K562 (cell line): ENCODE measurements around the gene ABCC1. TPM values are rescaled to one million over a fixed set of nuclear protein-coding genes. Genes with fewer than 3 reads are reported as not detected.

Experiments
- ATAC-seq: fragments of 200-7000 bp; cut with Tn5 transposase; 3 replicates; pipeline ENCODE4 v1.9.1; 2020; ENCODE audit warnings: moderate library complexity
- BruUV-seq: library from RNA; stranded (reverse); fragments of 400-500 nt; replicated peaks from 2 replicates; lab custom pipeline; 2021; lab: Mats Ljungman, UMichigan
- CTCF ChIA-PET: fragments of 300-600 bp; formaldehyde crosslinking; extraction: SDS; loops from one replicate; lab custom pipeline; 2021; ENCODE audit warnings: low intra/inter-chr PET ratio; lab: Yijun Ruan, JAX
- POLR2A ChIA-PET: fragments of 300-600, 350-650 bp; sonication (Branson Sonifier 250); formaldehyde crosslinking; extraction: SDS; loops from one replicate; lab custom pipeline; 2021; ENCODE audit warnings: antibody characterized with exemption, inconsistent platforms; lab: Yijun Ruan, JAX
- DNase-seq, 4 experiments: peaks; one replicate each; pipeline versions ENCODE4 v3.0.0 to v3.0.0-alpha.2; 2011 to 2018; ENCODE audit warnings: low spot score in 3 of 4, mixed read lengths in 3 of 4; ENCODE audit errors: extremely low read depth in 1 of 4
- FAIRE-seq: peaks from 2 replicates; lab custom pipeline; 2011; peaks lifted over from hg19 to GRCh38; lab: Jason Lieb, UNC
- H2AFZ ChIP-seq: 2 replicates; pipeline ENCODE4 v1.6.0; 2011; ENCODE audit warnings: low read depth, low read length, control low read depth, inconsistent platforms
- H3K27ac ChIP-seq: fragments of 200-600 bp; 3 replicates; pipeline ENCODE4 v1.8.0; 2011; ENCODE audit warnings: low read depth, mild to moderate bottlenecking, control low read depth, inconsistent platforms, low read length, moderate library complexity, mixed read lengths; ENCODE audit errors: extremely low read depth
- H3K27me3 ChIP-seq, 2 experiments: fragments of 300-600 bp in 1 of 2; 2 replicates in 1 of 2; 3 replicates in 1 of 2; pipeline versions ENCODE4 v1.6.0 to v1.8.0; 2011; ENCODE audit warnings: inconsistent platforms in 2 of 2, low read length in 2 of 2, mild to moderate bottlenecking in 1 of 2, mixed read lengths in 1 of 2, moderate library complexity in 1 of 2; ENCODE audit not compliant: control insufficient read depth in 2 of 2, insufficient read depth in 2 of 2
- H3K36me3 ChIP-seq: fragments of 300-600 bp; 3 replicates; pipeline ENCODE4 v1.8.0; 2011; ENCODE audit warnings: mild to moderate bottlenecking, low read length, inconsistent platforms; ENCODE audit not compliant: control insufficient read depth, insufficient read depth
- H3K4me1 ChIP-seq, 2 experiments: fragments of 200-600 bp in 1 of 2; replicated peaks in 1 of 2; 2 replicates in 1 of 2; 3 replicates in 1 of 2; pipeline versions ENCODE4 v1.5.1 to v1.8.0; 2011; ENCODE audit warnings: inconsistent platforms in 2 of 2, low read length in 2 of 2, mild to moderate bottlenecking in 1 of 2, mixed read lengths in 1 of 2, moderate library complexity in 1 of 2; ENCODE audit not compliant: control insufficient read depth in 2 of 2, insufficient read depth in 2 of 2
- H3K4me2 ChIP-seq: 2 replicates; pipeline ENCODE4 v1.6.1; 2011; ENCODE audit warnings: low read length, control low read depth, inconsistent platforms, mixed read lengths; ENCODE audit not compliant: insufficient read depth
- H3K4me3 ChIP-seq: fragments of 200-600 bp; sonication (generic), shearing (Covaris generic); 2 replicates; pipeline ENCODE4 v1.5.1; 2016; ENCODE audit warnings: control low read depth, inconsistent platforms
- H3K79me2 ChIP-seq: fragments of 200-600 bp; 3 replicates; pipeline ENCODE4 v1.8.0; 2011; ENCODE audit warnings: low read length, inconsistent platforms; ENCODE audit not compliant: control insufficient read depth, insufficient read depth
- H3K9ac ChIP-seq, 2 experiments: 2 replicates each; pipeline versions ENCODE4 v1.6.0 to v1.6.1; 2011; ENCODE audit warnings: low read depth in 2 of 2, low read length in 2 of 2, control low read depth in 1 of 2, inconsistent platforms in 1 of 2, mild to moderate bottlenecking in 1 of 2, mixed read lengths in 1 of 2; ENCODE audit not compliant: insufficient read depth in 1 of 2
- H3K9me1 ChIP-seq: one replicate; pipeline ENCODE4 v1.6.0; 2011; ENCODE audit warnings: inconsistent platforms, mild to moderate bottlenecking, low read length, moderate library complexity; ENCODE audit not compliant: control insufficient read depth, insufficient read depth
- H3K9me3 ChIP-seq: replicated peaks from 2 replicates; pipeline ENCODE4 v1.5.1; 2011; ENCODE audit warnings: low read depth, low read length, inconsistent platforms; ENCODE audit not compliant: control insufficient read depth, insufficient read depth
- H4K20me1 ChIP-seq: replicated peaks from 2 replicates; pipeline ENCODE4 v1.6.1; 2011; ENCODE audit warnings: low read length, inconsistent platforms, mixed read lengths; ENCODE audit not compliant: control insufficient read depth, insufficient read depth
- ATF2 ChIP-seq: sonication (generic); formaldehyde crosslinking; IDR thresholded peaks from 2 replicates; pipeline ENCODE4 v1.8.1; 2022; ENCODE audit warnings: missing genetic modification reagents
- ATF6 ChIP-seq: sonication (generic); formaldehyde crosslinking; IDR thresholded peaks from 2 replicates; pipeline ENCODE4 v1.4.0; 2020; ENCODE audit warnings: mild to moderate bottlenecking, missing genetic modification reagents
- DLX4 ChIP-seq: fragments of 250-450 bp; sonication (Bioruptor Pico); IDR thresholded peaks from 2 replicates; pipeline ENCODE4 v1.6.1; 2021; ENCODE audit warnings: mild to moderate bottlenecking
- MAFG ChIP-seq: fragments of 450-650 bp; conservative IDR thresholded peaks from 2 replicates; pipeline ENCODE4 v1.6.1; 2016; ENCODE audit warnings: missing genetic modification characterization, missing compliant biosample characterization
- ZBTB40 ChIP-seq, 2 experiments: fragments of 450-650 bp in 1 of 2; sonication (generic) in 1 of 2; formaldehyde crosslinking in 1 of 2; IDR thresholded peaks; 2 replicates each; pipeline versions ENCODE4 v1.7.1 to v1.9.0; 2016 to 2022; ENCODE audit warnings: inconsistent platforms in 1 of 2, mild to moderate bottlenecking in 1 of 2, missing genetic modification reagents in 1 of 2
- ZNF354B ChIP-seq: fragments of 250-450 bp; sonication (Bioruptor Pico); IDR thresholded peaks from 2 replicates; pipeline ENCODE4 v1.4.0; 2020
- WGBS: fragments of 100-300 bp; shearing (Covaris generic); methylation state at CpG from one replicate; pipeline ENCODE4 v1.1.6; 2016; ENCODE audit warnings: low coverage, mixed read lengths; ENCODE audit not compliant: insufficient coverage; ENCODE audit errors: missing lambda C conversion rate; 5-methylcytosine and 5-hydroxymethylcytosine counted together
- in situ Hi-C: fragments of 300-500 bp; cut with MboI; formaldehyde crosslinking; loops from 4 replicates; pipeline ENCODE4 v1.15.0; 2018; ENCODE audit warnings: inconsistent platforms, mixed read lengths
- intact Hi-C: fragments of 100-400 bp; cut with micrococcal nuclease; formaldehyde crosslinking; loops from 2 replicates; pipeline ENCODE4 v1.14.2; 2022
- polyA plus RNA-seq, 8 experiments: library from polyadenylated mRNA; depleted of rRNA in 4 of 8; stranded (reverse) in 5 of 8; unstranded in 3 of 8; fragments of >200 nt; fragmentation: Nextera tagmentation in 2 of 8; fragmentation: Illumina TruSeq in 1 of 8; extraction: Ambion mirVana in 2 of 8; extraction: Trizol in 1 of 8; gene quantifications; 2 replicates each; pipeline versions ENCODE4 v1.2.1 to v1.2.3, GENCODE V29; 2011 to 2014; ENCODE audit warnings: inconsistent platforms in 1 of 8, missing spikeins in 1 of 8
- total RNA-seq, 7 experiments: library from RNA; depleted of rRNA in 6 of 7; stranded (reverse); fragments of >200 nt in 6 of 7; fragmentation: Illumina TruSeq in 2 of 7; extraction: Trizol in 2 of 7; gene quantifications; 2 replicates each; pipeline versions ENCODE4 v1.2.1 to v1.2.3, GENCODE V29; 2011 to 2021; ENCODE audit warnings: low replicate concordance in 1 of 7

Gene ABCC1
- total and polyA plus RNA-seq, 9 of the 15 experiments (the other 6 are each of a cell fraction or from before 2014, with no cell fraction given) = 3.9 to 41.6 (median 10.0) TPM

- no peak for TF ChIP-seq ATF6 (CRISPR knock-in tag)
- TF ChIP-seq MAFG (tag) = no peak
- no peak for TF ChIP-seq ATF2 (CRISPR knock-in tag)
- no peak for TF ChIP-seq ZNF354B (CRISPR knock-in tag)
These were observed 189.6 kb downstream of the ABCC1 start (continued) for GRCh38 chr16:16139061-16139460.

- ChIA-PET CTCF (no interaction called here), POLR2A (no interaction called here)
- no peaks in the 10 kb centered on the region for H3K27me3 ChIP-seq
- ATAC-seq (no peak), DNase-seq (no peak), FAIRE-seq (no peak)
- no peaks in the 10 kb centered on the region for H3K79me2 ChIP-seq
- H3K4me3 ChIP-seq = no peak overlapping the region
- no peaks in the 10 kb centered on the region for H3K9me1 ChIP-seq
- no peak overlapping the region for H2AFZ ChIP-seq
- H3K9ac ChIP-seq = no peak overlapping the region
- no peak overlapping the region for H3K4me2 ChIP-seq
- intact Hi-C loops (loop anchor here (5.0 kb wide), 1 partner anchor 42 kb away; no protein-coding TSS in a partner anchor), in situ Hi-C loops (no loop called here)
- peak; percentile 89 for TF ChIP-seq ZBTB40 (IDR thresholded peaks at IDR 0.05)
- peak; percentile 88 for TF ChIP-seq ZBTB40 (CRISPR knock-in tag; IDR thresholded peaks at IDR 0.05)
- TF ChIP-seq DLX4 (CRISPR knock-in tag) = no peak
- no TSS peak for BruUV-seq
- no peak overlapping the region for H3K27ac ChIP-seq
- 83% methylated on average over 7 of the region's 7 CpGs for WGBS
- no peaks in the 10 kb centered on the region for H3K9me3 ChIP-seq
- no peaks in the 10 kb centered on the region for H3K4me1 ChIP-seq
- H3K36me3 ChIP-seq = peaks cover 84% of the 10 kb centered on the region; the same call in 2 of the 3 replicates
- H4K20me1 ChIP-seq = no peaks in the 10 kb centered on the region
These were observed 190.4 kb downstream of the ABCC1 start for GRCh38 chr16:16139806-16140205.
